Sigmoid colon (tissue), 4 donors: ENCODE results near the gene PIGM.

Source experiments
- CTCF ChIP-seq, 4 experiments: fragments of 450-650 bp in 3 of 4; fragments of 200-600 bp in 1 of 4; IDR thresholded peaks; one replicate each; pipeline ENCODE4 v1.5.1; 2016 to 2019; ENCODE audit warnings: antibody characterized with exemption in 4 of 4, mild to moderate bottlenecking in 3 of 4, moderate library complexity in 2 of 4
- POLR2AphosphoS5 ChIP-seq, 4 donors: sonication (generic); formaldehyde crosslinking; IDR thresholded peaks; one replicate each; pipeline ENCODE4 v1.6.1; 2017; ENCODE audit warnings: antibody characterized with exemption in 4 of 4

- TF ChIP-seq CTCF (IDR thresholded peaks at IDR 0.05) (no peak), POLR2AphosphoS5 (IDR thresholded peaks at IDR 0.05) (no peak)
Observed at GRCh38 chr1:160020196-160020595, 11.6 kb downstream of the PIGM start.
